AG08396 (cell line): ENCODE results near the gene KCNQ4.

ENCODE experiments used
- DNase-seq: peaks from one replicate; pipeline ENCODE4 v3.0.0; 2012; ENCODE audit warnings: low spot score, mixed read lengths

The KCNQ4 gene

GRCh38 chr1:40840526-40841323, 57.1 kb downstream of the KCNQ4 start:
- no peak for DNase-seq

GRCh38 chr1:40841602-40842001, 58.0 kb downstream of the KCNQ4 start:
- DNase-seq = no peak

- DNase-seq = no peak
These were observed 58.6 kb downstream of the KCNQ4 start for GRCh38 chr1:40842207-40842606.

GRCh38 chr1:40842691-40843090, 59.1 kb downstream of the KCNQ4 start:
- no peak for DNase-seq

- DNase-seq = no peak
These were observed 60.5 kb downstream of the KCNQ4 start for GRCh38 chr1:40844079-40844478.

GRCh38 chr1:40844887-40845878, 61.6 kb downstream of the KCNQ4 start:
- no peak for DNase-seq

GRCh38 chr1:40845895-40846294, 62.3 kb downstream of the KCNQ4 start:
- no peak for DNase-seq

GRCh38 chr1:40847023-40847745, 63.6 kb downstream of the KCNQ4 start:
- no peak for DNase-seq

- DNase-seq = peak; percentile 78
These were observed 65.1 kb downstream of the KCNQ4 start for GRCh38 chr1:40848530-40849189.

GRCh38 chr1:40849801-40850592, 66.4 kb downstream of the KCNQ4 start:
- DNase-seq = peak; percentile 78

- no peak for DNase-seq
These were observed 68.1 kb downstream of the KCNQ4 start for GRCh38 chr1:40851643-40852042.

GRCh38 chr1:40853113-40853884, 69.7 kb downstream of the KCNQ4 start:
- DNase-seq = no peak

GRCh38 chr1:40853885-40854170, 70.2 kb downstream of the KCNQ4 start:
- DNase-seq = no peak

- DNase-seq = no peak
These were observed 71.9 kb downstream of the KCNQ4 start for GRCh38 chr1:40855513-40855912.

GRCh38 chr1:40856116-40856515, 72.5 kb downstream of the KCNQ4 start:
- DNase-seq = no peak

- DNase-seq = no peak
These were observed 73.2 kb downstream of the KCNQ4 start for GRCh38 chr1:40856656-40857302.

- DNase-seq = no peak
These were observed 74.2 kb downstream of the KCNQ4 start for GRCh38 chr1:40857737-40858136.

- DNase-seq = no peak
These were observed 75.3 kb downstream of the KCNQ4 start for GRCh38 chr1:40858856-40859416.

GRCh38 chr1:40860706-40861223, 77.2 kb downstream of the KCNQ4 start:
- DNase-seq = no peak
